Occipital lobe (tissue), 2 donors: ENCODE measurements around the gene RHO. TPM values are rescaled to one million over a fixed set of nuclear protein-coding genes. Genes with fewer than 3 reads are reported as not detected.

Experiments
- DNase-seq: peaks from one replicate; lab custom pipeline; 2025; lab: John Stamatoyannopoulos, UW
- total RNA-seq: library from RNA; depleted of rRNA; stranded (reverse); fragments of >200 nt; gene quantifications from one replicate; pipeline ENCODE4 v1.2.3, GENCODE V29; 2014

RHO gene
- total RNA-seq, 1 donor from 2014 or later: not detected

- no peak for DNase-seq
Measured at GRCh38 chr3:129559565-129560079, 31.2 kb downstream of the RHO start.

DNA sequence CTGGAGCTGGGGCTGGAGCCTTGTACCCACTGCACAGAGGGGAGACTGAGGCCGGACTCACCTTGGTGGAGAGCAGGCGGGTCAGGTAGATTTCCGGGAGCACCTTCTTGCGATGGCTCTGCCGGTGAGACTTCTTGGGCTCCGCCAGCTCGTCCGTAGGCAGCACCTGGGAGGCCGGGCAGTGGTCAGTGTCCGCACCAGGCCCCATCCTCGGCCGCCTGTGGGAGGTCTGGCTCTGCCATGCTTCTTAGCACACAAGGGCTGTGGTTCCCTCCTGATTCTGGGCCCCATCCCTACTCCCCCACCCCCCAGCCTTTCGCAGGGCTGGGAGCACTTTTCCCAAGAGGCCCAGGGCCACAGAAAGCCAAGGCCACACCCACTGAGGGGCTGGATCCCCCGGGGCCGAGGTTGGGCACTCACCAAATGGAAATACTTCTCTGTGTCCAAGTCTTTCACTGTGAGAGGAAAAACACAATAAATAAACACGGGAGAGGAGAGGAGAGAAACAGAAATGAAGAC, 31.9 kb downstream of the RHO start:
- no peak for DNase-seq

GRCh38 chr3:129560911-129561594, 32.6 kb downstream of the RHO start:
- DNase-seq: no peak

GRCh38 chr3:129561619-129562248, 33.3 kb downstream of the RHO start:
- DNase-seq: no peak

- no peak for DNase-seq
Measured at GRCh38 chr3:129562803-129563202, 34.4 kb downstream of the RHO start.

GRCh38 chr3:129563332-129563731, 34.9 kb downstream of the RHO start:
- DNase-seq: no peak

- no peak for DNase-seq
Measured at GRCh38 chr3:129563850-129564535, 35.6 kb downstream of the RHO start.

GRCh38 chr3:129564981-129565644, 36.7 kb downstream of the RHO start:
- DNase-seq: no peak

DNA sequence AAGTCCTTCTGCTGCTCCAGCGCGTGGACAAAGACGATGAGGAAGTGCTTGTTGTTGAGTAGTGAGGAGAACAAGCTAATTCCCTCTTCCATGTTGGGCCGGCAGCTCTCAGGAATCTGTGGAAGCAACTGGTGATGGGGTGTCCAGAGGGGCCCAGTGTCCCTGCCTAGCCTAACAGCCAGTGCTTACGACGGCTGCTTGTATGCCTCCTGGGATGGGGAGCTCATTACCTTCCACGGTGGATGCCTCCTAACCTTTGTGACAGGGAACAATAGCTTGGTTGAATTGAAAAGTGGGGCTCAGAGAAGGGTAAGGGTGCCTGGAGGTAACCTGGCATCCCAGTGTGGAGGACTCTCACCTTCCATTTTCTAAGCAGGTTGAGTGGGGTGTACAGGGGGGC, 37.5 kb downstream of the RHO start:
- DNase-seq: no peak

DNA sequence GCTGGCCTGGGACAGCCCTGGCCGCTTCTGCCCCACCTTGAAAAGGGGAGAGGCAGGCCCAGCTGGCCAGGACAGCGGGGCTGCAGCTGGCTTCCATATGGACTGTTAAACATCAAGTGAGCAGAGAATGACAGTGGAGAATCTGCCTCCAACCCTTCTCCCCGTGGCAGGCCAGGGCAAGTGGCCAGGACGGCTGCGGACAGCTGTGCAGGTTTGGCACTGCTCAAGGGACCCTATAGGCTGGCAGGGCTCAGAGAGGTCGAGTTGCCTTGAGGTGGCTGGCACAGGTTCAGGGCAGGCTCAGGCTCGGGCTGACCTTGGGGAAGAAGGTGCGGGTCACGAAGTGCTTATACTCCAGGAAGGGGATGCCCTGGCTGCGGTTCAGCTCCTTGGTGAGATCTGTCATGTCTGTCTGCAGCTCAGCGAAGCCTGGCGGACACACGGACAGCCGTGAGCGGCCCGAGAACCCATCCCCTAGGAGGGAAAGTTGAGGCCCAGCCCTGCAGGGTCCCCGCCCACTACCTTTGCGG, 38.8 kb downstream of the RHO start:
- no peak for DNase-seq

- no peak for DNase-seq
Measured at GRCh38 chr3:129567939-129568338, 39.5 kb downstream of the RHO start.

DNA sequence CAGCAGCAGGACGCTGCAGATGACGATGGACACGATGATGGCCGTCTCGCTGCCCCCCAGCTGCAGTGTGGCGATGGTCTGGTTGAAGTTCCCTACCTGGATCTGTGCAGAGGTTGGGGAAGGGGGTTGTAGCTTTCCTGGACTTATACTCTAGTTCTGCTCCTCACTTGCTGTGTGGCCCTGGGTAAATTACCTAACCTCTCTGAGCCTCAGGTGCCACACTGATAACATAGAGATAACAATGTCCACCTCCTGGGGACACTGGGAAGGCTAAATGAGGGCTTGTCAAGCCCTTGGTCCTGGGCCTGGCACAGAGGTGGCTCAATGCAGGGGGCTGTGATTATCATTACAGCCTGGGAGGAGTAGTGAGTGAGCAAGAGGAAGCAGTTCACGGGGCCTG, 41.4 kb downstream of the RHO start:
- DNase-seq: no peak

DNA sequence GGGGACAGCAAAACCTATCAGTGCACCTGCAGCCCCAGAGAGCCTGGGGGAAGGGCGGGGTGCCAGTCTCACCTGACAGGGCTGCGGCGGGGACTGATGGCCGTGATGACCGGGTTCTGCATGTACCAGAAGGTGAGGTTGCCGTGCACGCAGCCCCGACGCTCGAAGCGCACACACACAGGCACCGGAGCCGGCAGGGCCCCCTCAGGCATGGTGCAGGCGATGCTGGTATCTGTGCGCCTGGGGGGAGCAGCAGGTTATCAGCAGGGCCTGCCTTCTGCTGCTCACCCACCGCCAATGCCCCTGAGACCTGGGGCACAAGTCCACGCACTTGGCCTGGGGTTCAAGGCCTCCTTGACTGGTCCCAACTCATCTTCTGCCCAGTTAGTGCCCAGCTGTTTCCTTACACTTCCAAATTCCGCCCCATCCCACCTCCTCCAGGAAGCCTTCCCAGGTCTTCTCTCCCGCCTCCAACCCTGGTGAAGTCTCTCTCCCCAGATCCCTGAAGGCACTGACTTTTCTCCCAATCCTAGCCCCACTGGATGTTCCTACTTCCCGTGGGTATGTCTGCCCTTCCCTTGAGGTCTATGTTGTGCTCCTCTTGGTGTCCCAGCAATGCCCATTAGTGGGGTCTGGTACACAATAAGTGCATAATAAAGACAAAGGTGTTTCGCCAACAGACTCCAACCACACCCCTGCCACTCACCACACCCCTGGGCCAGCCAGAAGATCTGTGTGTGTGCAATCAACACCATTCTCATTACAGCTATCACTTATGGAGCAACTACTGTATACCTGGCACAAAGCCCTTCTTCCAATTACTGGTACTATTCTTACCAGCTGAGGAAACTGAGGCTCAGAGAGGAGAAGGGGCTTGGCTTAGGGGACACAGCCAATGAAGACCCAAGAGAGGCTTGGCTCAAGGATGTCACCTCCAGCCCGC, 43.4 kb downstream of the RHO start:
- no peak for DNase-seq

DNA sequence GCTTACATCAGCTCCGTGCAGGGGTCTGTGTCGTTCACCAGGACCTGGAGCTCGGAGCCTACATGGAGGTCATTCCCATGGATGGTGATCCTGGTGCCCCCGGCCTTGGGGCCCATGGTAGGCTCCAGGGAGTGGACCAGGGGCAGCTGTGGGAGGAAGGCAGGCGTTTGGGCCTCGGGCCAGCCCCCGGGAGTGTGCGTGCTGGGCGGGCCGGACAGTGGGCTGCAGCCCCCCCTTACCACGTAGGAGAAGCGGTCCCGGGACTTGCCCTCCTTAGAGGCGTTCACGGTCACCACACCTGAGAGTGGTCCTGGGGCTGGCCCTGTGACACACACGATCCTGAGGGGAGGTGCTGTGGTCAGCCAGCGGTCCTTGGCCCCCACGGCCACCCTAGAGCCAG, 44.2 kb downstream of the RHO start:
- no peak for DNase-seq

GRCh38 chr3:129573493-129573892, 45.1 kb downstream of the RHO start:
- no peak for DNase-seq

DNA sequence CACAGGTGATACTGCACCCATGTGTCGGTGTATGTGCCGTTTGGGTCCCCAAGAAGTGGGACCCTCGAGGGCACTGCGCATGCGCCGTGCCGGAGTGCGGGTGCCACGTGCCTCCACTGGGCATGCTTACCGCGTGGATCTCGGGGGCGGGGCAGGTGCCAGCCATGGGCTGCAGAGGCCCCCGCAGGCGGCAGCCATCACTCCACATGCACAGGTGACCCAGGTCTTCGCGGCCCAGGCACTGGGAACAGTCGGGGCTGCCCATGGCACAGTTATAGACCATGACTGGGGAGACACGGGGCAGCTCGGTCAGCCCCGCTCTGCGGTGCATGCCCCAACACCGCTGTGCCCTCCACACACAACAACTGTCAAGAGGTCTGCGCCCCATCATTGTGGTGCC, 45.8 kb downstream of the RHO start:
- DNase-seq: no peak

DNA sequence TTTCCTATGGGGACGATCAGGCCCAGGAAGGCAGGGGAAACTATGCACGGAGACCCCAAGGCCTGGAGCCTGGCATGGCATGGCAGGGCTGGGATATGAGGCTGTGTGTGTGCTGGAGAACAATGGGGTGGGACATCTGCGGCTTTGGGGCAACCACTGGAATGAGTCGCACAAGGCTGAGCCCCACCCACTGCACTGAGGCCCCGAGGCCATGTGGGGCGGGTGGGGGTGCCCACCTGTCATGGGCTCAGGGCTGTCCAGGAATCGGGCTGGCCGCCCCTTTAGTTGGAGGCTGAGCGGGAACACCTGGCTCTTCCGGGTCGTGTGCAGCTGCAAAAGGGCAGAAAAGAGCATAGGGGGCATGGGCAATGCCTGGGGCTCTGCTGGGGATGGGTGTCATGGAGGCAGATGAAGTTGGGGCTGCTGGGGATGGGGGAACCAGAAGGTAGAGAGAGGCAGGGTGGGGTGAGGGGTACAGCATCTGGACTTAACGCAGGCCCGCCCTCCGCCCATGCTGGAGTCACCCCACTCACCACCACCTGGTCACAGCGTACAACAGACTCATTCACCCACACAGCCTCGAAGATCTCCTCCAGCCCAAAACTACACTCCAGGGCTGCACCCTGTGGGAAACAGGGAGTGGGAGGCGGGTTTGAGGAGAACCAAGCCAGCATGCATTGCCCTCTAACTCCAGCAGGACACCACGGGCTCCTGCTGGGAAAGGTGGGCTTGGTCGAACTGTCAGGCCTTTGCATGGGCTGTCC, 47.0 kb downstream of the RHO start:
- no peak for DNase-seq

GRCh38 chr3:129575997-129576384, 47.6 kb downstream of the RHO start:
- DNase-seq: no peak

DNA sequence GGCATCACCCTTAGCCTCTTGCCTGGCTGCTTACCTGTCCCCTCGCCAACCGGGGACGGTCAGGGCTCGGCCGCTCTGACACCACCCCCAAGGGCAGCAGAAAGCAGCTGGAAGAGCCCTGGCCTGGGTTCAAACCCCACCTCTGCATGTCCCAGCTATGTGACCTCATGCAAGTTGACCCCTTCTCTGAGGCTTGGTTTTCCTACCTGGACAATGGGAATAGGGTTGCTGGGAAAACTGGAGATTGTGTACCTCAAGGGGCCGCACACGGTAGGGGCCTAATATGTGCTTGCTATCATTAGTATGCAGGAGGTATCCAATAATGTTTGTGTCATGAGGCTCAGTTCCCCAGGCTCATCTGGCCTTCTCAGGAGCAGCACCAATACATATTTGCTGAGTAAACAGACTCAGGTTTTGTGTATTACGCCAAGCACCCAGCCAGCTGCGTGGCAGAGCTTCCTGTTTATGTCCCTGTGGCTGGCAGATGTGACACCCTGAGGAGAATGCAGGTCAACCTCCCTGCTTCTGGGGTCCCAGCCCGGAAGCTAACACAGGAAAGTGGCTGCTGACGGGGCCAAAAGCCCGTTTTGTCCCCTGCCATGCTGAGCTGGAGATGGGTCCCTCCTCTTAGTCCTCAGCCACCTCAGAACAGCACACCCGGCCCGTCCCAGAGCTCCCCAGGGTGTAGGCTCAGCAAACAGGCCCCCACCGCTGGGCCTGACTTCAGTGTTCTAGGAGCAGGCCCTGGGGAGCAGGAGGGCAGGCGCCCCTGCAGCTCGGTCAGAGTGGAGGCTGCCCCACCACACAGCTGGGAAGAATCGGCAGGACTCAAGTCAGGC, 48.3 kb downstream of the RHO start:
- DNase-seq: no peak
